Measurements from ENCODE around the gene TMEM50A.
"Not testable (repeated sequence)": the region's sequence is repeated elsewhere in the genome, so short reads cannot be mapped to it uniquely, and the experiment has no call there.

- TF ChIP-seq EZH2 (IDR thresholded peaks at IDR 0.05; ENCODE audit: low read length, missing control alignments); CTCF (conservative IDR thresholded peaks at IDR 0.05 in 1 of 2, IDR thresholded peaks at IDR 0.05 in 1 of 2; ENCODE audit: low read depth in 1 of 2, low read length in 2 of 2): not testable (repeated sequence)
Observed at GRCh38 chr1:25387096-25387495, 49.0 kb downstream of the TMEM50A start.

Measured in fibroblast of lung (primary cell).